Limb (tissue), 2 donors: Measurements from ENCODE around the gene PRKCI.
"Not testable (repeated sequence)": the region's sequence is repeated elsewhere in the genome, so short reads cannot be mapped to it uniquely, and the experiment has no call there.

Experiments used
- DNase-seq, 2 donors: peaks; one replicate each; pipeline ENCODE4 v3.0.0-alpha.2; 2016; ENCODE audit errors: extremely low spot score in 2 of 2

The PRKCI gene

GRCh38 chr3:170278627-170279026 is 56.4 kb downstream of the PRKCI start:
- no peak for DNase-seq

DNA sequence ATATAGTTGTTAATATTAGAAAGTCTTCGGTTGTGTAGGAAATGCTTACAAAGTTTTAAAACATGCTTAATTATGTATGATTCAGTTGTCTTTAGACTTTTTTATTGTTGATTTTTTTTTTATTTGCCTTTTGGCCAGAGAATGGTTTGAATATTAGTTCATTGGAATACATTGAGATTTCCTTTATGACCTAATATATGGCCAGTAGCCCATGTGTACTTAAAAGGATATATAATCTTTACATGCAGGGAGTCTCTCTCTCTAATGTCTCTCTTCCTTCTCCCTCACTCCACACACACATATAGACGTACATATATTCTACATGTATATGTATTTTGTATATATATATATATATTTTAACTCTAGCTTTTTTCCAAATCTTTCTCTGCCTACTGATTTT is 68.0 kb downstream of the PRKCI start:
- DNase-seq: no peak

DNA sequence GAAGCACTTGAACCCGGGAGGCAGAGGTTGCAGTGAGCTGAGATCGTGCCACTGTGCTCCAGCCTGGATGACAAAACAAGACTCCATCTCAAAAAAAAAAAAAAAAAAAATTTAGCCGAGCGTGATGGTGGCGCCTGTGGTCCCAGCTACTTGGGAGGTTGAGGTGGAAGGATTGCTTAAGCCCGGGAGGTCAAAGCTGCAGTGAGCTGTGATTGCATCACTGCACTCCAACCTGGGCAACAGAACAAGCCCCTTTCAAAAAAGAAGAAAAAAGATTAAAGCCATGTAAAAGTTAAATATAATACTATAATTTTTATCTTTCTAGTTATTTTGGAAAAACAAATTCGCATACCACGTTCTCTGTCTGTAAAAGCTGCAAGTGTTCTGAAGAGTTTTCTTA is 73.4 kb downstream of the PRKCI start:
- DNase-seq: no peak

DNA sequence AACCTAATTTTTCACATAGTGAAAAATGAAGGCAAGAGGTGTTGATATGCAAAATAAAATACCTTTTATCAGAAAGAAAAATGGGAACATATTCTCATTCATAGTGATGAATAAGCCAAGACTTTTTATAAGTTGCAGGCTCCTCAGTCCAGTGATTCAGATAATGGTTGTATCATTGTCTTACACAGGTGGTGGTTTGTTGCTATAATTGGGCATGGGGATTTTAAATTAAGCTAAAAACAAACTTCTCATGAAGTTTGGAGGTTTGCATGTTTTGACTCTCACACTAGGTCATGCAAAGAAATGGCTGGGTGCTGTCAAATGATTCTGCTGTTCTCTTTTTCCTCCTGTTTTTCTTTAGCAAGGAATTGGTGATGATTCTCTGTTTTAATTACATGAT is 74.5 kb downstream of the PRKCI start:
- DNase-seq: no peak

DNA sequence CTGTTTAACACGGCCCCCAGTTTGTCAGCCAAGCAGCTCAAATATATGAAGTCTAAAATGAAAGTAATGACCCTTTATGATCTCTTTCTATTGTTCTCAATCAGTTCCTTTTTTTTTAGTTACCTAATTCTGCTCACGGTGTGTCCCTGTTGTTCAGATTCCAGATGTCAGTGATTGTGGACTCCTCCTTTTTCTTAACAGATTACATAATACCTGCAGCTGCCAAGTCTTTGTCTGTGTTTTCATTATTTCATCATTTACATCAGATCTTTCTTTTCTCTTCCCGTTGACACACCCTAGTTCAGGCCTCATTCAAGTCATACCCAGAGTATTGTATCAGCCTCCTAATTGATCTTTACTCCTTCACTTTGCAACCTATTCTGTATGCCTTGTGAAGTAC is 79.2 kb downstream of the PRKCI start:
- DNase-seq: no peak

DNA sequence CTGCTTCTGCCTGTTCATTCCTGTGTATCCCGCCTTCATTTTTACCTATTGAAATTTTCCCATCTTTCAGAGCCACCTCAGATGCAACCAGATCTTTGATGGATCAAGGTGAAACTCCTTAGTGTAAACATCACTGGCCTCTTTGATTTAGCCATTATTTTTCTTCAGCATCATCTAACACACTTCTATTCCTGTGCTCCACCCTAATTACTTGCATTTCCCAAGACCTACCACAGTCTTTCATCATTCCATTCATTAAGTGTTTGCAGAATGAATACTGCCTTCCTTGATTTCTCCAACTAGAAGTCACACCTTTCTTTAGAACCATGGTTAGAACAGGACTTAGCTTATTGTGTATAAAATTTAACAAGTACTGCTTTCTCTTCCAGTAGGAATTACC is 79.8 kb downstream of the PRKCI start:
- DNase-seq: no peak

GRCh38 chr3:170306015-170306414 is 83.8 kb downstream of the PRKCI start:
- no peak for DNase-seq

- no peak for DNase-seq
These were observed 85.6 kb downstream of the PRKCI start for GRCh38 chr3:170307671-170308405.

DNA sequence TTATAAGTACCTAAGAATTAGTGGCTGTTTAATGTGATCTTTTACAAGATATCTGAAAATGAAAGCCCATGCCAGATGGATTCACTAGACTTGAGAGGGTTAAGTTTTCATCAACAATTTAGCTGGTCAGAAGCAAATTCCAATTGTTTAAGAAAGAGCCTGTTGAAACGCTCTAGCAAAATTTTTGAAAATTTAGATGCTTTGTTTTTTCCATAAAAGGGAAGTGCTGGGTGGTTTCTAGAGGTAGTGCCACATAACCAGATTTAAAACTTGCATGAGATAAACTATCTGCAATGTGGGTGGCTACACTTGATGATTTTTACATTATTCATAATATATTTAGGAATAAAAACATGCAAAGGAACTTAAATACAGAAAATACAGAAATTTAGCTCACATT is 86.8 kb downstream of the PRKCI start:
- no peak for DNase-seq

DNA sequence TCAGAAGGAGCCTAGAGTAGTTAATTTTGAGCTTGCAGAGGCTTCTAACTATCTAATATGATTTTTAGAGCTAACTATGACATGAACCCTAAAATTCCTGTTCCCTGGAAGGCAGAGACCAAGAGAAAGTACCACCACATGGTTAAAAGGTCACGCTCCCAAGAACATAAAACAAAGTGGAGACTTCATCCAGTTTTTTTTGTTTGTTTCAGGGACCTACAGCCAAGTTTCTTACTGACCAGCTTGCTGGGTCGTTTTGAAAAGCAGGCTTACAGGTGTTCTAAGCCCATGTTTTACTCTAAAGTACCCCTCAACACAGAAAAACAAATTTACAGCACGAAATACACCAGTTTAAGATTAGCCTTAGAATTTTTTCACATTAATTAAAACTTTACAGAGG is 95.7 kb downstream of the PRKCI start:
- no peak for DNase-seq

DNA sequence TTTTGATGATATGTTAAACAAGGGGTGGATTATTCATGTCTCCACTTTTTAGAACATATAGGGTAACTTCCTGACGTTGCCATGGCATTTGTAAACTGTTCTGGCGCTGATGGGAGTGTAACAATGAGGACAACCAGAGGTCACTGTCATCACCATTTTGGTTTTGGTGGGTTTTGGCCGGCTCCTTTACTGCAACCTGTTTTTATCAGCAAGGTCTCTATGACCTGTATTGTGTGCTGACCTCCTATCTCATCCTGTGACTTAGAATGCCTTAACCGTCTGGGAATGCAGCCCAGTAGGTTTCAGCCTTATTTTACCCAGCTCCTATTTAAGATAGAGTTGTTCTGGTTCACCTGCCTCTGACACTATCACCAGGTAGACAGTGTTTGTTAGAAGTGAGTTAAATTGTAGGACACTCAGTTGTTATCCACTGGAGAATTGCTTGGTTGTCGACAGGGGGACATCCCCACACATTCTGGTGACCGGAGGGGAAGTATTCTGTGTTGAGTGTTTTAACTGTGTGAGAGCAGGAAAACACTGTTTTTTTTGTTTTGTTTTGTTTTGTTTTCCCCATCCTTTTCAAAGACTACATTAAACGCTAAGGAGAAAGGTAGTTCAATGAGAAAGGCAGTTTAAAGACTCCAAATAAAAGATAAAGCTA is 98.4 kb downstream of the PRKCI start:
- no peak for DNase-seq

DNA sequence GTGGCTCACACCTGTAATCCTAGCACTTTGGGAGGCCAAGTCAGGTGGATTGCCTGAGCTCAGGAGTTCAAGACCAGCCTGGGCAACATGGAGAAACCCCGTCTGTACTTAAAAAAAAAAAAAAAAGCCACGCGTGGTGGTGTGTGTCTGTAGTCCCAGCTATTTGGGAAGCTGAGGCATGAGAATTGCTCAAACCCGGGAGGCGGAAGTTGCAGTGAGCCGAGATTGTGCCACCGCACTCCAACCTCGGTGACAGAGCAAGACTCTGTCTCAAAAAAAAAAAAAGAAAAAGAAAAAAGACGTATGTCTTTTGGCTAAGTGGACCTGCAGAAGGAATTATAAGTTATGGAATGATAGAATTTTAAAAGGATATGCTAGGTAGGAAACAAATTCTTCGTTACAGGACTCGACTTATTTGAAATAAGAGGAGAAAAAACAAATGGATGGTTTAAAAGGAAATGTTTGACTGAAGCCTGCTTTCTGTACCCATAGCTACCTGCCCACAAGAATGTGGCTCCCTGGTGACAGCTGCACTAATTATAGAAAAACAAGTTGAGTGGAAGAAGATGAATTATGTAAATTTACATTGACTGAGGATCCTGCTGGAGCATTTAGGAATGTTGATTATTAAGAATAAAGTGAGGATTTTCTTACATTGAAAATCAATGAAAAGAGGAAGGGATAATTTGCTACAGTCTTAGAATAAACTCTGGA is 99.3 kb downstream of the PRKCI start:
- no peak for DNase-seq

- DNase-seq: no peak
These were observed 100.5 kb downstream of the PRKCI start for GRCh38 chr3:170322566-170323269.

DNA sequence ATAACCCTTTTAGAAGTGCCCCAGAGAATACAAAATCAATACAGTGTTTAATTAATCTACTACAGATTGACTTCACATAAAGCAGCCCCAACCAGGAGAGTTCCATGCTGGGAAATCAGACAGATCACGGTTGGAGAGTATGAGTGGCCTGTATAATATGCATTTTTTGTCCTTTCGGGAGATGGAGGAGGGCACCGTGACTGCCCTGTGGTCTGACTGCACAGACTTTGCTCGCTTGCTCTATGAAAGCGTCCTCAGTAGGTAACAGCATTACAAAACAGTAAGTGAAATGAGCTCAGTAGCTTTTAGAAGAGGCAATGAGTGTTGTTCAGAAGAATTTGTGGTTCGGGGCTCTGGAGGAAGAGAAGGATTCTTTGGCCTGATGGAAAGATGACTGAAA is 101.1 kb downstream of the PRKCI start:
- no peak for DNase-seq

- DNase-seq: no peak
These were observed 102.7 kb downstream of the PRKCI start for GRCh38 chr3:170324962-170325361.

DNA sequence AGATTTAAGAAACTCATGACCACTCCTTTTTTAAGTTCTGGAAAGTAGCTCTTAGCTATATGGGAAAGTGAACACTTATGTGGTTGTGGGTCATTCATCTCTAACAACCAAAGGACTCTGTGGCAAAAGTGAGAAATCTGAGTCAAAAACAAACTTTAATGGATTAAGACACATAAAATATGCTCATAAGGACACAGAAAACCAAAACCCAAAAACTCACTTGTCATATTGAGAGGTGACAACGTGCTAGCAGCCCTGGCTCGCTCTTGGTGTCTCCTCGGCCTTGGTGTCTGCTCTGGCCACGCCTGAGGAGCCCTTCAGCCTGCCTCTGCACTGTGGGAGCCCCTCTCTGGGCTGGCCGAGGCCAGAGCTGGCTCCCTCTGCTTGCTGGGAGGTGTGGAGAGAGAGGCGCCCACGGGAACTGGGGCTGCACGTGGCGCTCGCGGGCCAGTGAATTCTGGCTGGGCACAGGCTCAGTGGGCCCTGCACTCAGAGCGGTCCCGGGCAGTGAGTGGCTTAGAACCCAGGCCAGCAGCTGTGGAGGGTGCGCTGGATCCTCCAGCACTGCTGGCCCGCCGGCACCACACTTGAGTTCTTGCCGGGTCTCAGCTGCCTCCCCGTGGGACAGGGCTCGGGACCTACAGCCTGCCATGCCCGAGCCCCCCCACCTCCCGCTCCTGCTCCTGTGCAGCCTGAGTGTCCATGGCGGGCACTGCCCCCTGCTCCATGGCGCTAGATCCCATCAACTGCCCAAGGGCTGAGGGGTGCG is 105.0 kb downstream of the PRKCI start:
- no peak for DNase-seq

- not testable (repeated sequence) for DNase-seq
These were observed 105.8 kb downstream of the PRKCI start for GRCh38 chr3:170327868-170328548.

- no peak for DNase-seq
These were observed 108.1 kb downstream of the PRKCI start for GRCh38 chr3:170330366-170330765.

DNA sequence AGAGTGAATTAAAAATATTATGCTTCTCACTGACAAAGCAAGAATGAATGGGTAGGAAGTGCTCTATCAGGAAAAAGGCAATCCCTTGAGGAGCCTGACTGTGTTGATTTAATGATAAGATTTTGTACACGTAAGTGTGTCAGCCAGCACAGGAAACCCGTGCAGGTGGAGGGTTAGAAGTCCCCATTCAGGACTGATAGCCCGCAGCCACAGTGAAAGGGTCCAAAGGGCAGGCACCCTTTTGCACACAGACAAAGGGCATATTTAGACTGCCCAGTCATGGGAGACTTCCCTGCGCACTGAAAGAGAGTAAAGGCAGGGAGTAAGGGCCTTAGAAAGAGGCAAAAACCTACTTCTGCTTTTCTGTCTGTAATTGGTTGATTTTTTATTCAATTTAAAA is 108.9 kb downstream of the PRKCI start:
- DNase-seq: no peak

DNA sequence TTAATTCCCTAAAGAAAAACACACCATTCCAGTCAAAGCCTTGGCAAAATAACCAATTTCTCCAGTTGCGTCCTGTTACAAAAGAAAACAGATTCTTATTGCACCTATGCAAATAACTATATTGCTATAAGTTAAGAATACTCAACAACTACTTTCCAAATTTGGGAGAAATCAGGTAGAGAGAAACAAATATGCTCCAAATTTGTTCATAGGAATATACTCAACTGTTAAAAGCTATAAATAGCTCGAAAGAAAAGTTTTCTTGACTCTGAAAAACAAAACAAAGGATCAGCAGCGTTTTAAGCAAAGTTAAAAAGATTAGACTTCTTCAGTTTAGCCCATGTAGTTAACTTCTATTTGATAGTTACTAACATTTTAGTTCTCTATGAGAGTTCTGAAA is 115.2 kb downstream of the PRKCI start:
- DNase-seq: no peak
